Right atrium auricular region (tissue), 2 donors: ENCODE measurements around the gene CPHXL2. TPM values are rescaled to one million over a fixed set of nuclear protein-coding genes. Genes with fewer than 3 reads are reported as not detected.

ENCODE experiments used
- DNase-seq: peaks from one replicate; pipeline ENCODE4 v3.0.0-alpha.2; 2019; ENCODE audit warnings: low spot score
- H3K27ac ChIP-seq, 2 donors: fragments of 200-600 bp; sonication (generic); 1 replicate in 1 of 2; 2 replicates in 1 of 2; pipeline ENCODE4 v1.5.1; 2016 to 2019
- H3K27me3 ChIP-seq, 2 donors: fragments of 200-600 bp; sonication (generic); one replicate each; pipeline versions ENCODE4 v1.5.1 to v1.6.0; 2017 to 2019
- H3K36me3 ChIP-seq: fragments of 200-600 bp; sonication (generic); one replicate; pipeline ENCODE4 v1.5.1; 2016
- H3K4me1 ChIP-seq, 2 donors: fragments of 200-600 bp; sonication (generic); one replicate each; pipeline versions ENCODE4 v1.5.1 to v1.6.0; 2017 to 2019
- H3K4me3 ChIP-seq, 2 donors: fragments of 200-600 bp; sonication (generic); 1 replicate in 1 of 2; 2 replicates in 1 of 2; pipeline ENCODE4 v1.5.1; 2017 to 2019; ENCODE audit warnings: mild to moderate bottlenecking in 1 of 2, moderate library complexity in 1 of 2
- H3K9me3 ChIP-seq, 2 donors: fragments of 200-600 bp; sonication (generic); one replicate each; pipeline ENCODE4 v1.5.1; 2019
- CTCF ChIP-seq, 2 donors: fragments of 200-600 bp; sonication (generic); IDR thresholded peaks; one replicate each; pipeline ENCODE4 v1.5.1; 2019; ENCODE audit warnings: antibody characterized with exemption in 2 of 2
- total RNA-seq, 2 donors: library from RNA; depleted of rRNA; stranded (reverse); fragments of >200 nt; gene quantifications; one replicate each; pipeline ENCODE4 v1.1.0, GENCODE V29; 2016

The CPHXL2 gene
- total RNA-seq, 2 donors from 2014 or later, result not detected

GRCh38 chr16:75618780-75619179 lies 58.0 kb downstream of the CPHXL2 start:
- no peak for DNase-seq
- Histone ChIP-seq H3K27me3 (no peaks in the 10 kb centered on the region), H3K4me3 (no peak overlapping the region), H3K9me3 (no peaks in the 10 kb centered on the region), H3K27ac (no peak overlapping the region), H3K36me3 (peaks cover 28% of the 10 kb centered on the region), H3K4me1 (peaks cover 0 to 26% of the 10 kb centered on the region in 2 donors)
- TF ChIP-seq CTCF (IDR thresholded peaks at IDR 0.05), result no peak

- no peaks in the 10 kb centered on the region for H3K9me3 ChIP-seq
Measured at GRCh38 chr16:75617121-75617520, 59.7 kb downstream of the CPHXL2 start.

GRCh38 chr16:75616521-75617010 lies 60.2 kb downstream of the CPHXL2 start:
- no peaks in the 10 kb centered on the region for H3K27me3 ChIP-seq
- H3K36me3 ChIP-seq, result peaks cover 49% of the 10 kb centered on the region
- no peak for DNase-seq
- H3K4me3 ChIP-seq, result no peak overlapping the region
- no peaks in the 10 kb centered on the region for H3K9me3 ChIP-seq
- no peak overlapping the region for H3K27ac ChIP-seq
- TF ChIP-seq CTCF (IDR thresholded peaks at IDR 0.05), result no peak
- peaks cover 0 to 13% of the 10 kb centered on the region in 2 donors for H3K4me1 ChIP-seq

More at GRCh38 chr16:75617121-75617520, 59.7 kb downstream of the CPHXL2 start:
- peaks cover 0 to 18% of the 10 kb centered on the region in 2 donors for H3K4me1 ChIP-seq
- peaks cover 43% of the 10 kb centered on the region for H3K36me3 ChIP-seq
- no peak overlapping the region for H3K4me3 ChIP-seq
- no peak overlapping the region for H3K27ac ChIP-seq
- no peaks in the 10 kb centered on the region for H3K27me3 ChIP-seq
- no peak for DNase-seq
- TF ChIP-seq CTCF (IDR thresholded peaks at IDR 0.05), result no peak

GRCh38 chr16:75615619-75616018 lies 61.2 kb downstream of the CPHXL2 start:
- H3K36me3 ChIP-seq, result peaks cover 58% of the 10 kb centered on the region
- no peak for TF ChIP-seq CTCF (IDR thresholded peaks at IDR 0.05)
- no peaks in the 10 kb centered on the region for H3K9me3 ChIP-seq
- peaks cover 0 to 3% of the 10 kb centered on the region in 2 donors for H3K4me1 ChIP-seq
- H3K27me3 ChIP-seq, result no peaks in the 10 kb centered on the region
- H3K4me3 ChIP-seq, result no peak overlapping the region
- no peak overlapping the region for H3K27ac ChIP-seq
- DNase-seq, result no peak

- no peaks in the 10 kb centered on the region for H3K27me3 ChIP-seq
- TF ChIP-seq CTCF (IDR thresholded peaks at IDR 0.05), result no peak
- no peaks in the 10 kb centered on the region for H3K9me3 ChIP-seq
- no peak for DNase-seq
- no peaks in the 10 kb centered on the region for H3K4me1 ChIP-seq
- H3K36me3 ChIP-seq, result peaks cover 60% of the 10 kb centered on the region
- H3K4me3 ChIP-seq, result no peak overlapping the region
- no peak overlapping the region for H3K27ac ChIP-seq
Measured at GRCh38 chr16:75614066-75614897, 62.5 kb downstream of the CPHXL2 start.

Other genes with a start within 250 kb of the CPHXL2 start
- gene CFDP1, start 243.5 kb downstream of the CPHXL2 start, total RNA-seq, result 10 to 100 TPM; 25.2 to 33.6 TPM
- 10 to 100 TPM; 13.4 to 16.3 TPM for gene TMEM170A, start 212.3 kb downstream of the CPHXL2 start, total RNA-seq
- 1 to 10 TPM; 2.8 to 3.5 TPM for gene CHST6, start 181.6 kb downstream of the CPHXL2 start, total RNA-seq
- under 1 TPM in 1 of 2 donors, not detected in 1; 0.16 TPM for gene CHST5, start 140.9 kb downstream of the CPHXL2 start, total RNA-seq
- 1 to 10 TPM; 4.7 to 5.9 TPM for gene TMEM231, start 120.8 kb downstream of the CPHXL2 start, total RNA-seq
- gene GABARAPL2, start 110.6 kb downstream of the CPHXL2 start, total RNA-seq, result 100 to 1,000 TPM; 167 to 177 TPM
- gene ADAT1, start 53.7 kb downstream of the CPHXL2 start, total RNA-seq, result 10 to 100 TPM; 20.4 to 23.7 TPM
- gene KARS1, start 29.3 kb downstream of the CPHXL2 start, total RNA-seq, result 100 to 1,000 TPM in 1 of 2 donors, 10 to 100 TPM in 1; 88.9 to 100 TPM
- gene TERF2IP, start 29.2 kb downstream of the CPHXL2 start, total RNA-seq, result 10 to 100 TPM; 77.8 to 81.8 TPM
- not detected for gene DUXB, start 24.5 kb upstream of the CPHXL2 start, total RNA-seq
- not detected for gene CPHXL, start 49.5 kb upstream of the CPHXL2 start, total RNA-seq